Mesendoderm (in vitro differentiated cells): ENCODE results near the gene CD52.

Experiments
- DNase-seq: peaks from one replicate; pipeline ENCODE4 v3.0.0; 2013
- H2AK5ac ChIP-seq: 2 replicates; pipeline ENCODE4 v1.6.1; 2013; ENCODE audit warnings: low read length, inconsistent platforms
- H2BK120ac ChIP-seq: 2 replicates; pipeline ENCODE4 v1.6.1; 2013; ENCODE audit warnings: low read depth, mild to moderate bottlenecking, low read length, moderate library complexity, mixed read lengths
- H2BK15ac ChIP-seq: replicated peaks from 2 replicates; pipeline ENCODE4 v1.6.1; 2013; ENCODE audit warnings: low read depth, mild to moderate bottlenecking, moderate library complexity
- H2BK5ac ChIP-seq: 2 replicates; pipeline ENCODE4 v1.6.1; 2013; ENCODE audit warnings: low read length, inconsistent platforms
- H3K18ac ChIP-seq: 2 replicates; pipeline ENCODE4 v1.6.1; 2013; ENCODE audit warnings: mild to moderate bottlenecking, low read length, mixed read lengths
- H3K23ac ChIP-seq: one replicate; pipeline ENCODE4 v1.6.1; 2013; ENCODE audit warnings: low read length
- H3K27ac ChIP-seq: 2 replicates; pipeline ENCODE4 v1.5.1; 2013; ENCODE audit warnings: low read depth, mild to moderate bottlenecking, inconsistent platforms, low read length, moderate library complexity
- H3K27me3 ChIP-seq: 2 replicates; pipeline ENCODE4 v1.6.1; 2013; ENCODE audit warnings: low read length, control low read depth, mild to moderate bottlenecking, inconsistent platforms; ENCODE audit not compliant: insufficient read depth, poor library complexity
- H3K36me3 ChIP-seq: 2 replicates; pipeline ENCODE4 v1.6.1; 2013; ENCODE audit warnings: low read length, inconsistent platforms; ENCODE audit not compliant: control insufficient read depth, insufficient read depth
- H3K4ac ChIP-seq: one replicate; pipeline ENCODE4 v1.6.1; 2013; ENCODE audit warnings: low read depth, mild to moderate bottlenecking, low read length, moderate library complexity
- H3K4me1 ChIP-seq: 2 replicates; pipeline ENCODE4 v1.6.1; 2013; ENCODE audit warnings: low read depth, low read length, inconsistent platforms; ENCODE audit not compliant: control insufficient read depth
- H3K4me2 ChIP-seq: 2 replicates; pipeline ENCODE4 v1.6.1; 2013; ENCODE audit warnings: low read length
- H3K4me3 ChIP-seq: 2 replicates; pipeline ENCODE4 v1.5.1; 2013; ENCODE audit warnings: mild to moderate bottlenecking, low read length
- H3K56ac ChIP-seq: one replicate; pipeline ENCODE4 v1.6.1; 2013; ENCODE audit warnings: low read length
- H3K79me1 ChIP-seq: 2 replicates; pipeline ENCODE4 v1.6.1; 2013; ENCODE audit warnings: low read length, inconsistent platforms
- H3K79me2 ChIP-seq: 2 replicates; pipeline ENCODE4 v1.6.1; 2013; ENCODE audit warnings: mild to moderate bottlenecking, low read length; ENCODE audit not compliant: control insufficient read depth, insufficient read depth
- H3K9ac ChIP-seq: 2 replicates; pipeline ENCODE4 v1.6.1; 2013; ENCODE audit warnings: low read length, inconsistent platforms
- H4K5ac ChIP-seq: one replicate; pipeline ENCODE4 v1.6.1; 2013; ENCODE audit warnings: low read length
- H4K8ac ChIP-seq: one replicate; pipeline ENCODE4 v1.6.1; 2013; ENCODE audit warnings: low read depth, mild to moderate bottlenecking, control low read depth, low read length, moderate library complexity
- WGBS: extraction: QIAGEN DNeasy Blood & Tissue Kit; methylation state at CpG from one replicate; pipeline ENCODE4 v1.1.7; 2013; ENCODE audit warnings: low lambda C conversion rate, missing lambda C conversion rate; ENCODE audit not compliant: insufficient coverage; ENCODE audit errors: extremely low coverage; 5-methylcytosine and 5-hydroxymethylcytosine counted together

The CD52 gene

GRCh38 chr1:26279456-26280332 lies 38.1 kb upstream of the CD52 start, which contains the start of gene SH3BGRL3:
TSS of gene SH3BGRL3 (plus strand) at chr1:26280086. CDS start at chr1:26280156, 70 bp downstream.
- Histone ChIP-seq H3K27me3 (no peaks in the 10 kb centered on the region), H3K23ac (peak within 1 kb of the TSS; percentile 75), H3K27ac (peak within 1 kb of the TSS; percentile 39), H3K79me1 (peaks cover 1% of the 10 kb centered on the region), H3K18ac (peak within 1 kb of the TSS; percentile 33), H3K79me2 (no peaks in the 10 kb centered on the region), H2BK5ac (no peak within 1 kb of the TSS), H3K9ac (peak within 1 kb of the TSS; percentile 70), H3K4me3 (peak within 1 kb of the TSS; percentile 50), H3K56ac (peak within 1 kb of the TSS; percentile 91), H3K4ac (no peak within 1 kb of the TSS), H3K4me2 (peak within 1 kb of the TSS; percentile 78), H3K36me3 (peaks cover 15% of the 10 kb centered on the region), H4K5ac (no peak within 1 kb of the TSS), H2BK15ac (no peak within 1 kb of the TSS), H2BK120ac (no peak within 1 kb of the TSS), H3K4me1 (peaks cover 13% of the 10 kb centered on the region), H2AK5ac (peak within 1 kb of the TSS; percentile 0), H4K8ac (no peak within 1 kb of the TSS)
- WGBS, result no CpG with 5 or more reads among the region's 66 CpGs
- peak; percentile 93 for DNase-seq

- Histone ChIP-seq H3K36me3 (peaks cover 12% of the 10 kb centered on the region), H3K23ac (peak overlapping the region; percentile 75), H3K79me1 (peaks cover 1% of the 10 kb centered on the region), H3K4me3 (peak overlapping the region; percentile 38), H3K4me1 (peaks cover 13% of the 10 kb centered on the region), H3K27me3 (no peaks in the 10 kb centered on the region), H4K5ac (no peak overlapping the region), H2AK5ac (peak overlapping the region; percentile 0), H4K8ac (no peak overlapping the region), H2BK15ac (no peak overlapping the region), H3K56ac (peak overlapping the region; percentile 91), H3K9ac (peak overlapping the region; percentile 70), H3K27ac (peak overlapping the region; percentile 39), H3K4ac (no peak overlapping the region), H3K18ac (peak overlapping the region; percentile 33), H3K79me2 (no peaks in the 10 kb centered on the region), H3K4me2 (peak overlapping the region; percentile 27), H2BK5ac (no peak overlapping the region), H2BK120ac (no peak overlapping the region)
- no CpG with 5 or more reads among the region's 20 CpGs for WGBS
- peak; percentile 45 for DNase-seq
Observed at GRCh38 chr1:26280333-26281042, 37.3 kb upstream of the CD52 start.

DNA sequence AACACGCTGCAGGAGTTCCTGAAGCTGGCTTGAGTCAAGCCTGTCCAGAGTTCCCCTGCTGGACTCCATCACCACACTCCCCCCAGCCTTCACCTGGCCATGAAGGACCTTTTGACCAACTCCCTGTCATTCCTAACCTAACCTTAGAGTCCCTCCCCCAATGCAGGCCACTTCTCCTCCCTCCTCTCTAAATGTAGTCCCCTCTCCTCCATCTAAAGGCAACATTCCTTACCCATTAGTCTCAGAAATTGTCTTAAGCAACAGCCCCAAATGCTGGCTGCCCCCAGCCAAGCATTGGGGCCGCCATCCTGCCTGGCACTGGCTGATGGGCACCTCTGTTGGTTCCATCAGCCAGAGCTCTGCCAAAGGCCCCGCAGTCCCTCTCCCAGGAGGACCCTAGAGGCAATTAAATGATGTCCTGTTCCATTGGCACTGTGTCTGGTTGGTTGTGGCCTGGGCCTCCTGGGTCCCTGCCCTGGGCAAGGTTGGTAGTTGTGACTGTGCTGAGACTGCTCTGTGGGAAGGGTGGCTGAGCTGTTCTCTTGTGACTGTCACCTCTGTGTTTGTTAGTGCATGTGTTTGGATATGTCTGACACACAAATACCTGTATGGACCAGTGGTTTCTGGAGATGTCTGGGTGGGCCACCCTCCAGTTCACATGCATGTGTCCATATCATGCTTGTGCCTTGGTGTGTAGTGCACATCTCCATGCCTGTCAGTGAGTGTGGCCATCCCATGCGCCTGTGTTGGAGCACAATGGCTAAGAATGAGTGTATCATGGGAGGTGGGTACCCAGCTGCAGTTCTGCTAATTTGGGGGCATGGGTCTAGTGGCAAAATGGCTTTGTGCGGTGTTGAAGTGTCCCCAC lies 36.4 kb upstream of the CD52 start:
- H3K79me2 ChIP-seq, result no peaks in the 10 kb centered on the region
- H3K4me2 ChIP-seq, result no peak overlapping the region
- peak overlapping the region; percentile 51 for H3K9ac ChIP-seq
- no peak overlapping the region for H2BK15ac ChIP-seq
- H3K56ac ChIP-seq, result peak overlapping the region; percentile 91
- H4K5ac ChIP-seq, result no peak overlapping the region
- peaks cover 8% of the 10 kb centered on the region for H3K36me3 ChIP-seq
- no peak for DNase-seq
- H3K79me1 ChIP-seq, result peaks cover 1% of the 10 kb centered on the region
- peak overlapping the region; percentile 29 for H3K23ac ChIP-seq
- no peak overlapping the region for H2BK120ac ChIP-seq
- H3K27me3 ChIP-seq, result no peaks in the 10 kb centered on the region
- H2BK5ac ChIP-seq, result no peak overlapping the region
- no peak overlapping the region for H3K4me3 ChIP-seq
- no CpG with 5 or more reads among the region's 5 CpGs for WGBS
- peak overlapping the region; percentile 98 for H2AK5ac ChIP-seq
- H4K8ac ChIP-seq, result no peak overlapping the region
- H3K27ac ChIP-seq, result no peak overlapping the region
- H3K18ac ChIP-seq, result no peak overlapping the region
- no peak overlapping the region for H3K4ac ChIP-seq
- peaks cover 13% of the 10 kb centered on the region for H3K4me1 ChIP-seq

GRCh38 chr1:26281971-26282370 lies 35.8 kb upstream of the CD52 start:
- Histone ChIP-seq H3K79me1 (peaks cover 1% of the 10 kb centered on the region), H3K4me1 (peaks cover 13% of the 10 kb centered on the region), H2BK15ac (no peak overlapping the region), H2BK5ac (no peak overlapping the region), H3K9ac (peak overlapping the region; percentile 51), H3K4me2 (no peak overlapping the region), H4K8ac (no peak overlapping the region), H2BK120ac (no peak overlapping the region), H3K4ac (no peak overlapping the region), H3K18ac (no peak overlapping the region), H3K23ac (no peak overlapping the region), H3K27me3 (no peaks in the 10 kb centered on the region), H3K27ac (no peak overlapping the region), H3K56ac (peak overlapping the region; percentile 91), H3K4me3 (no peak overlapping the region), H3K79me2 (no peaks in the 10 kb centered on the region), H3K36me3 (peaks cover 2% of the 10 kb centered on the region), H2AK5ac (peak overlapping the region; percentile 98), H4K5ac (no peak overlapping the region)
- peak; percentile 82 for DNase-seq
- no CpG with 5 or more reads among the region's 15 CpGs for WGBS

GRCh38 chr1:26282401-26282918 lies 35.3 kb upstream of the CD52 start:
- H2AK5ac ChIP-seq, result no peak overlapping the region
- peak overlapping the region; percentile 16 for H3K9ac ChIP-seq
- no peaks in the 10 kb centered on the region for H3K79me2 ChIP-seq
- no peak overlapping the region for H3K4me2 ChIP-seq
- H3K27ac ChIP-seq, result no peak overlapping the region
- DNase-seq, result no peak
- no peaks in the 10 kb centered on the region for H3K27me3 ChIP-seq
- no peak overlapping the region for H2BK15ac ChIP-seq
- H4K8ac ChIP-seq, result no peak overlapping the region
- no peak overlapping the region for H2BK120ac ChIP-seq
- no peak overlapping the region for H3K23ac ChIP-seq
- H3K36me3 ChIP-seq, result no peaks in the 10 kb centered on the region
- H3K4ac ChIP-seq, result no peak overlapping the region
- no peak overlapping the region for H3K4me3 ChIP-seq
- WGBS, result no CpG with 5 or more reads among the region's 22 CpGs
- H3K4me1 ChIP-seq, result peaks cover 13% of the 10 kb centered on the region
- no peak overlapping the region for H3K18ac ChIP-seq
- peaks cover 1% of the 10 kb centered on the region for H3K79me1 ChIP-seq
- H2BK5ac ChIP-seq, result no peak overlapping the region
- H3K56ac ChIP-seq, result peak overlapping the region; percentile 1
- H4K5ac ChIP-seq, result no peak overlapping the region
